GM18858 (cell line): Measurements from ENCODE around the gene SPACA4.
"Not testable (repeated sequence)": the region's sequence is repeated elsewhere in the genome, so short reads cannot be mapped to it uniquely, and the experiment has no call there.

Experiments
- ATAC-seq: cut with Tn5 transposase; IDR thresholded peaks from one replicate; pipeline ENCODE4 v1.9.1; 2021; ENCODE audit not compliant: unreplicated experiment

Gene SPACA4

GRCh38 chr19:48606463-48607358, at the start of gene SPACA4:
SPACA4 (plus strand) TSS chr19:48606742; CDS start chr19:48606979, 237 bp downstream.
- no peak for ATAC-seq

GRCh38 chr19:48556825-48557224, 49.7 kb upstream of the SPACA4 start:
- no peak for ATAC-seq

GRCh38 chr19:48558018-48558684, 48.4 kb upstream of the SPACA4 start:
- no peak for ATAC-seq

- no peak for ATAC-seq
Measured at GRCh38 chr19:48560095-48560530, 46.4 kb upstream of the SPACA4 start.

- ATAC-seq: no peak
Measured at GRCh38 chr19:48561412-48561811, 45.1 kb upstream of the SPACA4 start.

- ATAC-seq: no peak
Measured at GRCh38 chr19:48565090-48565489, 41.5 kb upstream of the SPACA4 start.

GRCh38 chr19:48568345-48568886, 38.1 kb upstream of the SPACA4 start:
- no peak for ATAC-seq

GRCh38 chr19:48569814-48570213, 36.7 kb upstream of the SPACA4 start:
- ATAC-seq: no peak

GRCh38 chr19:48571378-48572162, 35.0 kb upstream of the SPACA4 start:
- ATAC-seq: no peak

GRCh38 chr19:48573163-48573505, 33.4 kb upstream of the SPACA4 start:
- no peak for ATAC-seq

- ATAC-seq: no peak
Measured at GRCh38 chr19:48575931-48576622, 30.5 kb upstream of the SPACA4 start.

- not testable (repeated sequence) for ATAC-seq
Measured at GRCh38 chr19:48577908-48578307, 28.6 kb upstream of the SPACA4 start.

- no peak for ATAC-seq
Measured at GRCh38 chr19:48578891-48579290, 27.7 kb upstream of the SPACA4 start.

GRCh38 chr19:48582168-48582567, 24.4 kb upstream of the SPACA4 start:
- no peak for ATAC-seq

- ATAC-seq: no peak
Measured at GRCh38 chr19:48587387-48587786, 19.2 kb upstream of the SPACA4 start.

- no peak for ATAC-seq
Measured at GRCh38 chr19:48588670-48589401, 17.7 kb upstream of the SPACA4 start.

- ATAC-seq: no peak
Measured at GRCh38 chr19:48591021-48591420, 15.5 kb upstream of the SPACA4 start.

- ATAC-seq: no peak
Measured at GRCh38 chr19:48595171-48595570, 11.4 kb upstream of the SPACA4 start.

GRCh38 chr19:48595833-48596232, 10.7 kb upstream of the SPACA4 start:
- no peak for ATAC-seq

- ATAC-seq: no peak
Measured at GRCh38 chr19:48596237-48596636, 10.3 kb upstream of the SPACA4 start.
